ENCODE data around the gene FKBP4.
"Not testable (repeated sequence)": the region's sequence is repeated elsewhere in the genome, so short reads cannot be mapped to it uniquely, and the experiment has no call there.

FKBP4 gene, protein sequence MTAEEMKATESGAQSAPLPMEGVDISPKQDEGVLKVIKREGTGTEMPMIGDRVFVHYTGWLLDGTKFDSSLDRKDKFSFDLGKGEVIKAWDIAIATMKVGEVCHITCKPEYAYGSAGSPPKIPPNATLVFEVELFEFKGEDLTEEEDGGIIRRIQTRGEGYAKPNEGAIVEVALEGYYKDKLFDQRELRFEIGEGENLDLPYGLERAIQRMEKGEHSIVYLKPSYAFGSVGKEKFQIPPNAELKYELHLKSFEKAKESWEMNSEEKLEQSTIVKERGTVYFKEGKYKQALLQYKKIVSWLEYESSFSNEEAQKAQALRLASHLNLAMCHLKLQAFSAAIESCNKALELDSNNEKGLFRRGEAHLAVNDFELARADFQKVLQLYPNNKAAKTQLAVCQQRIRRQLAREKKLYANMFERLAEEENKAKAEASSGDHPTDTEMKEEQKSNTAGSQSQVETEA

GRCh38 chr12:2794736-2795289, at the start of gene FKBP4:
FKBP4 (plus strand) TSS chr12:2794970; CDS start chr12:2795140, 170 bp downstream.
- peak; percentile 96 for DNase-seq

DNA sequence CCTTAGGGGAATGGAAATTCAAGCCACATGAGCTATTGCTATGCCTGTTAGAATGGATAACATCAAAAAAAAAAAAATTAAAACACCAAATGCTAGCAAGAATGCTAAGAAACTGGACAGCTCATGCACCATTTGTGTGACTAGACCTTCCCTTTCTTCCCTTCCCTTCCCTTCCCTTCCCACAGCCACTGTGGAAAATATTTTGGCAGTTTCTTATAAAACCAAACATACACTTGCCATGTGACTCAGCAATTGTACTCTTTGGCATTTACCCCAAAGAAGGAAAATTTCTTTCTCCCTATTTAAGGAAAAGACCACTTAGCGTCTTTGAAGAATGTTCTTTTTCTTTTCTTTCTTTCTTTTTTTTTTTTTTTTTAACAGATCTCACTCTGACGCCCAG, 49.1 kb upstream of the FKBP4 start:
- no peak for DNase-seq

- no peak for DNase-seq
Observed at GRCh38 chr12:2749580-2749979, 45.2 kb upstream of the FKBP4 start.

GRCh38 chr12:2750185-2750584, 44.6 kb upstream of the FKBP4 start:
- DNase-seq, result no peak

- DNase-seq, result no peak
Observed at GRCh38 chr12:2751230-2751629, 43.5 kb upstream of the FKBP4 start.

DNA sequence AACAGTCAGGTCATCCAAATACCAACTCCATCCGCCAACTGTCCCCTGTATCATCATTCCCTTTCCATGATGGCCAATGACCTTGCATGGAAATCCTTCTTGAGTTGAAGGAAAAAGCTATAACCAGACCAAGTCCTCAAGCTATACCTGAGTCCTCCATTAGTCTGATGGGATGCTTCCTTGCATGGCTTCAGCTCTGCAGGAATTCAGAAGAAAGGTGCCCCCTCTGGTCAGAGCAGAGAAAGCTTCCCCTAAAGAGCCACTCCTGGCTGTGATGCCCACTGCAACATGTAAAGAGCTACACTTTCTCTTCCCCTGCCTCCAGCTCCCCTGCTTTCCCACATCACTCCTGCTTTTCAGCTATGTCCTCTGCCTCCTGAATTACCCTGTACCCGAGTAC, 43.1 kb upstream of the FKBP4 start:
- peak; percentile 22 for DNase-seq

- DNase-seq, result peak; percentile 87
Observed at GRCh38 chr12:2752676-2753371, 41.9 kb upstream of the FKBP4 start.

DNA sequence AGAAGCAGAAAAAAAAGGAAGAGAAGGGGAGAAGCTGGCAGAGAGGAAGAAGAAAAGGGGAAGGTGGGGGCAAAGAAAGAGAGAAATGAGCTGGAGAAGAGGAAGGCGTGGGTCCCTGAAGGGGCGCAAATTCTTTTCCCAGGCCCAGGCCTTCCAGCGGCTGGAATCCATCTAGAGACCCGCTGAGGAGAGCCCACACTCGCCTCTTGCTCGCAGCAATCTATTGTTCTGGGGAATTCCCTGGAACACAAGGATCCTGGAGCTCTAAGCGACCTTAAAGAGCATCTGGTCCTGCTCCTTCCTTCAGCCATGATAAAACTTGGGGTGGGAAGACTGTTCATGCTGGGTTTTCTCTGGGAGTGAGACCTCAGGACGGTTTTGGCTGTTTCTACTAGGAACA, 41.2 kb upstream of the FKBP4 start:
- no peak for DNase-seq

GRCh38 chr12:2754208-2754607, 40.6 kb upstream of the FKBP4 start:
- no peak for DNase-seq

- peak; percentile 49 for DNase-seq
Observed at GRCh38 chr12:2756756-2757155, 38.0 kb upstream of the FKBP4 start.

GRCh38 chr12:2759733-2760132, 35.0 kb upstream of the FKBP4 start:
- no peak for DNase-seq

DNA sequence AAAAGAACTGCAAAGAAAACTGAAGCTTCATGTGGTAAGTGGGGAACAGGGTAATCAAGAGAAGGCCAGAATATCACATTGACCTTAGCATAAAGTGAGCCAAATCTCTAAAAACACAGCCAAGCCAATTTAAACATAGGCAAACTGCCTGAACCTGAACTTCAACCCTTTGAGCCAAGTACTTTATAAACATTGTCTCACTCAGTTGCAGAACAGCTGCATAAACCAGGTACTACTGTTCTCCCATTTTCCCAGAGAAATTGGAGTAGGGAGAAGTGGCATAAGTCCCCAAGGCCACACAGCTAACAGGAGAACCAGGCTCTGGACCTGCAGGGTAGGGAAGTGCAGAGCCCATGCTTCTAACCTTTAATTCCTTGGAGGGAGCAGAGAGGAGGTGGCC, 30.4 kb upstream of the FKBP4 start:
- no peak for DNase-seq

DNA sequence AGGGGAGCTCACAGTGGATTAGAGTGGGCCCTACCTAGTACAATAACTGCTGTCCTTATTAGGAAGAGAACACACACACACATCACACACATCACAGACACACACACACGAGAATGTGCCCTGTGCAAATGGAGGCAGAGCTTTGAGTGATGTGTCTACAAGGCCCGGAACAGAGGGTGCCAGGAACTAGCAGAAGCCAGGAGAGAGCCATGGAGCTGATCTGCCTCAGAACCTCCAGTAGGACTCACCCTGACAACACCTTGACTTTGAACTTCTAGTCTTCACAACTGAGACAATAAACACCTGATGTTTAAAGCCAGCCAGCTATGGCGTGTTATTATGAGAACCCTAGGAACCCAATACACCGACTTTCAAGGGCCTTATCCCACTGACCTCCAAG, 29.7 kb upstream of the FKBP4 start:
- no peak for DNase-seq

- DNase-seq, result no peak
Observed at GRCh38 chr12:2765608-2766007, 29.2 kb upstream of the FKBP4 start.

DNA sequence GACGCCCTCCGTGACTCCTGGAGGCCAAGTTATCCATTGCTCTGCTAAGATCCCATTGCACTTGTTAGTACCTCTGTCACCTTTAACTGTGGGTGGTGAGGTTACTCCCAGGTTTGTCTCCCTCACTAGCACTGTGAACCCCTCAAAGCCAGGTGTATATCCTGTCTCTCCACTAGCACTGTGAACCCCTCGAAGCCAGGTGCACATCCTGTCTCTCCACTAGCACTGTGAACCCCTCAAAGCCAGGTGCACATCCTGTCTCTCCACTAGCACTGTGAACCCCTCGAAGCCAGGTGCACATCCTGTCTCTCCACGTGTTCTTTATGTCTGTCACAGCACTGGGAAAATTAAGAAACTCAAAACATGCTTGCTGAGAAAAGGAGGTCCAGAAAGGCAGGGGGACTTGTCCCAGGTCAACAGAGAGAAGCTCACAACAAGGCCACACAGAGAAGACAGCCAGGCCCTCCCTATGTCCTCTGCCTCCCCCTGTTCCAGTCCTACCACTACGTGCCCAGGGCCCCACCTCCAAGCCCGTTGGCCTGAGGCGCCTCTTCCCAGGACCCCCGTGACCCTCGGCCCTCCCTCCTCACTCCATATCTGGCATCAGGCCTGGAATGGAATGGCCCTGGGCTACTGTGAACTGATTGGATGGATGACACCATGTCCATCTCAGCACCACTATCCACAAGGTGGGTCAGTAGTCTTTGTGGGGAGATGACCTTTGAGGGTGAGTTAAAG, 26.4 kb upstream of the FKBP4 start:
- no peak for DNase-seq

DNA sequence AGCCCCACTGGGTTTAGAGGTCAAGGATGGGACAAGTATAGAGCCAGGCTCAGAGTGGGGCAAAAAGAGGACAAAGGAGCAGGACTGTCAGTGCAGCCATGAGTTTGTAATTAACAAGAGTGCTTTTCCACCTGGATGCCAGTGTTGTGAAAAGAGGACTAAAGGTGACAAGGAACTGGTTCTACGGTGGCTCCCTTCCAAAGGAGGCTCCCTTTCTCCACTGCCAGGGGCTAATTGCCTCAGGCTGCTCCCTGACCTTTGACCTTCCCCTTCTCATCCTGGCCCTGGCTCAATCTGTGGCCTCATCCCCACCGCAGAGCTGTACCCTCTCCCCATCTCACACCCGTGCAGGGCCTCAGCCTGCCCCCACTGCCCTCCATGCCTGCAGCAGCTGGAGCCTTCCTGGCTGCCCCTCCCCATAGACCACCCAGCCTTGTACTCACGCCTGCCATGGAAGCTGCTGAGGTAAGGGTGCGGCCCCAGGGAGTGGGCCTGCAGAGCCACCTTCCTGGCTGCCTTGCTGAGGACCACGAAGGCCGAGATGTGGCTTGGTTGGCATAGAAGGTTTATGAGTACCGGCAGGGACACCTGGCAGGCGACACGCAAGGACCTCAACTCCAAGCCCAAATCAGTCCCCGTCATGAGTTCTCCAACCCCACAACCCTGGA, 24.8 kb upstream of the FKBP4 start:
- no peak for DNase-seq

DNA sequence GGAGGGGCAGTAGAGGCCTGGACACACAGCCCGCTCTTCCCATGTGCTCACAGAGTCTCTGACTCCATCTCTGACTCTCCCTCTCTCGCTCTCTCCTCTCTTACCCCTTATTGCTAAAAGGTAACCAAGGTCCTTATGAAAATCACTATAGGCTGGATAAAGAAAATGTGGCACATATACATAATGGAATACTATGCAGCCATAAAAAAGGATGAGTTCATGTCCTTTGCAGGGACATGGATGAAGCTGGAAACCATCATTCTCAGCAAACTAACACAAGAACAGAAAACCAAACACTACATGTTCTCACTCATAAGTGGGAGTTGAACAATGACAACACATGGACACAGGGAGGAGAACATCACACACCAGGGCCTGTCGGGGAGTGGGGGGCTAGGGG, 24.2 kb upstream of the FKBP4 start:
- DNase-seq, result not testable (repeated sequence)

GRCh38 chr12:2772370-2772769, 22.4 kb upstream of the FKBP4 start:
- DNase-seq, result no peak

DNA sequence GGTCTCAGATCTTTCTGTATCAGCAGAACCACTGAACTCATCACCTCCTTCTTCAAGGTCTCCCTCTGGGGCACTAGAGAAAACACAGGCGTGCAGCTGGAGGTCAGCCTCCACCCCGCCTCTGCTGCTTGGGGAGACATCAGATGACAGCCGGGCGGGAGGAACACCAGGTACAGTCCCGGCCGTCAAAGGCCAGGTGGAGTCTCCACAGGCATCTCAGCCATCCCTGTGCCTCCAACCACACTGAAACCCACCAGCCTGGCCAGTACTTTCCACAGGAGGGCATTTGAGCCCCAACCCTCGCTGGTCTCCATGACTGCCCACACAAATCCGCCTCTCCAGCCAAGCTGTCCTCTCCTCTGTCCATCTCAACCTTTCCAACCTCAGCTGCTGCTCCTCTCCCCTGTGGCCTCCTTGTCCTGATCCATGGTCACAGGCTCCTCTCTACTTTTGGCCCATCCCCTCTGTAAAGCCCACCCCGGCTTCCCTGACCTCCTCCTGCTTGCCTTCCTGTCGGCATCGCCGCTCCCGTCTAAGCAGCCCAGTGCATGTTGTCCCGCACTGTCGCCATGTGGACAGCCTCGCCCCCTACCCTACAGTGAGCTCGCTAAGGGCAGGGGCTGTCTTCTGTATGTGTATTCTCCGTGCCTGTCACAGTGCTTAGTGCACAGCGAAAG, 21.4 kb upstream of the FKBP4 start:
- no peak for DNase-seq

GRCh38 chr12:2775431-2775830, 19.3 kb upstream of the FKBP4 start:
- DNase-seq, result no peak

DNA sequence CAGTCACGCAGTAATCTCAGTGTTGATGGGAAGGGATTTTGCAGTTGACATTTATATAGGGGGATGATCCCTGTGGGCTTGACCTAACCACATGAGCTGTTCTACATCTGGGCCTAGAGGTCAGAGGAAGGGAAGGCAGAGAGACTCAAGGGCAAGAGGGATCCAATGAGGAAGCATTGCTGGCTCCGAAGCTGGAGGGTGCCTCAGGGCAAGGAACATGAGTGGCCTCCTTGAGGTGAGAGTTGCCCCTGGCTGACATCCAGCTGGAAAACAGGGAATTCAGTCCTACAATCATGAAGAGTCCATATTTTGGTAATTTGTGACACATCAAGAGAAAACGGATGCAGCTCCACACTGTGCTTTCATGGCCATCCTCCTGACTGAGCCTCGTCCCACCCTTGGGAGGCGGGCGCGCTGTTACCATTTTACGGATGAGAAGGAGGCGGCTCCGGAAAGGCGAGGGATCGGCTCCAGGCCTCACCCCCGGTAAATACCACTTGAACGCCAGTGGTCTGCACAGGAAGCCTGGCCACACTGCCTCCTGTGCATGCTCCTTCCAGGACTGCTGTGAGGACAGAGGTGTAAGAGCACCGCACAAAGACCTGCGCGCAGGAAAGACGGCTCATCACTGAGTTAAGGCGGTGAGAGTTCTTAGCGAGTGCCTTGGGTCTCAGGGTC, 18.5 kb upstream of the FKBP4 start:
- no peak for DNase-seq

- peak; percentile 47 for DNase-seq
Observed at GRCh38 chr12:2779281-2779680, 15.5 kb upstream of the FKBP4 start.

Measured in hematopoietic multipotent progenitor cell treated with erythropoietin and hydrocortisone succinate and interleukin-3 and kit ligand, for 6 days (in vitro differentiated cells).